ENCODE measurements around the gene CSNK1D.

CSNK1D gene

DNA sequence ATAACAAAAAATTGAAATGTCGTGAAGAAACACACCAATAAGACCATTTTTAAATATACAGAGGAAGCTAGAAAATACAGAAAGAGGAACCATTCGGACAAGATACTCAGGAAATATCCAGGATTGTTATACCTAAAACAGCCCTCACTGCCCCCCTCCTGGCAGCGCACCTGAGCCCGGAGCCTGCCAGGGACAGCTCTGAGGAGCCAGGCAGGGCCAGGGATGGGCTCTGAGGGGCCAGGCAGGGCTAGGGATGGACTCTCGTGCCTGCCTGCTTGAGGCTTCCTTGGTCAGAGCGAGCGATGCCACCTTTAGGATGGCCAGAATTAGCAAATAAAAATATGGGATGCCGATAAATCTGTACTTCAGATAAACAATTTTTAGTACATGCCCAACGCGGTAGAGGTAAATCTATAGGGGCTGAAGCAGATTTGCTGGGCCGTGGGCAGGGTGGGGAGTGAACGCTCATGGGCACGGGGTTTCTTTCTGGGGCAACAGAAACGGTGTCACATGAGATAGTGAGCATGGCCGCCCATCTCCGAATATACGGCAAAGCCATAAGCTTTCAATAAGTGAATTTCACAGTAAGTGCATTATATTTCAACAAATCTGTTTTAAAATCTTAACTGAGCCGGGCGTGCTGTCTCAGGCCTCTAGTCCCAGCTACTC, 18.2 kb upstream of the CSNK1D start:
- H3K4me3 ChIP-seq (ENCODE audit: low read depth, low read length), result peak overlapping the region; percentile 73
- TF ChIP-seq, protein P1, sequence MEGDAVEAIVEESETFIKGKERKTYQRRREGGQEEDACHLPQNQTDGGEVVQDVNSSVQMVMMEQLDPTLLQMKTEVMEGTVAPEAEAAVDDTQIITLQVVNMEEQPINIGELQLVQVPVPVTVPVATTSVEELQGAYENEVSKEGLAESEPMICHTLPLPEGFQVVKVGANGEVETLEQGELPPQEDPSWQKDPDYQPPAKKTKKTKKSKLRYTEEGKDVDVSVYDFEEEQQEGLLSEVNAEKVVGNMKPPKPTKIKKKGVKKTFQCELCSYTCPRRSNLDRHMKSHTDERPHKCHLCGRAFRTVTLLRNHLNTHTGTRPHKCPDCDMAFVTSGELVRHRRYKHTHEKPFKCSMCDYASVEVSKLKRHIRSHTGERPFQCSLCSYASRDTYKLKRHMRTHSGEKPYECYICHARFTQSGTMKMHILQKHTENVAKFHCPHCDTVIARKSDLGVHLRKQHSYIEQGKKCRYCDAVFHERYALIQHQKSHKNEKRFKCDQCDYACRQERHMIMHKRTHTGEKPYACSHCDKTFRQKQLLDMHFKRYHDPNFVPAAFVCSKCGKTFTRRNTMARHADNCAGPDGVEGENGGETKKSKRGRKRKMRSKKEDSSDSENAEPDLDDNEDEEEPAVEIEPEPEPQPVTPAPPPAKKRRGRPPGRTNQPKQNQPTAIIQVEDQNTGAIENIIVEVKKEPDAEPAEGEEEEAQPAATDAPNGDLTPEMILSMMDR (IDR thresholded peaks at IDR 0.05; ENCODE audit: low read depth, low read length, missing control alignments), result no peak
- DNase-seq (ENCODE audit: low read depth), result no peak

DNA sequence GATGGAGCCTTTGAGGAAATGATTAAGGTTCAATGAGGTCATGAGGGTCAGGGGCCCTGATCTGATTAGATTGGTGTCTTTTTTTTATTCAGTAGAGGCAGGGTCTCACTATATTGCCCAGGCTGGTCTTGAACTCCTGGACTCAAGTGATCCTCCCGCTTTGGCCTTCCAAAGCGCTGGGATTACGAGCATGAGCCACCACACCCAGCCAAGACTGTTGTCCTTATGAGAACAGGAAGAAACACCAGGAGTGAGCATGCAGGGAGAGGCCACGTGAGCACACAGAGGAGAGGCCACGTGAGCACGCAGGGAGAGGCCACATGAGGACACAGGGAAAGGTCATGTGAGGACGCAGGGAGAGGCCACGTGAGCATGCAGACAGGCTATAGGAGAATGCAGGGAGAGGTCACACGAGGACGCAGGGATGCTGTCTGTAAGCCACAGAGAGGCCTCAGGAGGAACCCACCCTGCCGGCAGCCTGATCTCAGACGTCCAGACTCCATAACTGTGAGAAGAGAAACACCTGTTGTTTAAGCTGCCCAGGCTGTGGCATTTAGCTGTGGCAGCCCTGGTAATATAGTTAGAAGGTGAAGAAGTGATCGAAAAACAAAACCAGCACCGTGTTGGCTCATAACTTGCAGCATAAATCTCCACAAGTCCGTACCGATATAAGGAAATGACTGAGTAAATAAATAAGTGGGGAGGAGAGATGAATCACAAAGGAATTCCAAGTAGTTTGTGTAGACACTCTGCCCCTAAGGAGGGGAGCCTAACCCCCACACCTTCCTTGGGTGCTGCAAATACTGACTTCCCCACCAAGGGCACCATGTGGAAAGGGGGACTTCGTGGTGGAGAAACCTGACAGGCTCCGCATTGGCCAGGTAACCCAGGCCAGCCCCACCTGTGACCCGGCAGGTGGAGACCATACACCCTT, 14.6 kb upstream of the CSNK1D start:
- H3K4me3 ChIP-seq (ENCODE audit: low read depth, low read length), result no peak overlapping the region
- TF ChIP-seq, protein P1 (IDR thresholded peaks at IDR 0.05; ENCODE audit: low read depth, low read length, missing control alignments), result no peak
- no peak for DNase-seq (ENCODE audit: low read depth)

DNA sequence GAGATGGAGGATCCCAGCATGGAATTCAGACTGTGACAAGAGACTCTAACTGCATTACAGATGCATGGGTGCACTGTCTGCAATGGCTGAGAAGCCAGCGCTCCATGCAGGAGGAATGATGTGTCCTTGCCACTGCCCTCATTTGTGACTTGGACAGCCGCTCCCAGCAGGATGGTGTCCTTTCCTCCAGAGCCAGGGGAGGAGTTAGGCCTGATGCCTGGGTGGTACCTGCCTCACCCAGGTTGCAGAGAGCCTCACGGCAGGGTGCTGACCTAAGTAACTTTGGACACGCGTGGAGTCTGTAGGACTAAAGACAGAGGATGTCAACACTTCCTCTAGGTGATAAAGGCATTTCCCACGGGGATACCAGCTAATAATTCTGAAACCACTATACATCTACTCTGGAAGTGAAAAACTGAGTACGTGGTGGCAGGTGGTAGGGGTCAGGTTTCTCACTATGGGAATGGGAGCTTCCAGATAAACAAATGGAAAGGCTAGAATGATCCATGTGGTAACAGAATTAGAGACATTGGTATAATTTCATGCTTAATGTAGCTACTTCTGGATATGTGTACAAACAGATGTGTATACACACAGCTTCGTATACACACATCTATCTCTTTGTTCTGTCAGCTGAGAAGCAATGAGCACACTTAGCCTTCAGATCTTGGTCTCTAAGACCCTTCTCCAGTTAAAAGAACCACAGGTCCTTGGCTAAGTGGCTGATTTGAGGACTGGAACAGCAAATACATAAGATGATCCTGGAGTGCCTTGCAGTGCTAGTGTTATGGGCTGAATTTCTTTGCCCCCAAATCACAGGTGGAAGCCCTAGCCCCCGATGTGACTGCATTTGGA, 13.7 kb upstream of the CSNK1D start:
- TF ChIP-seq, protein P1 (IDR thresholded peaks at IDR 0.05; ENCODE audit: low read depth, low read length, missing control alignments), result no peak
- no peak for DNase-seq (ENCODE audit: low read depth)
- no peak overlapping the region for H3K4me3 ChIP-seq (ENCODE audit: low read depth, low read length)

DNA sequence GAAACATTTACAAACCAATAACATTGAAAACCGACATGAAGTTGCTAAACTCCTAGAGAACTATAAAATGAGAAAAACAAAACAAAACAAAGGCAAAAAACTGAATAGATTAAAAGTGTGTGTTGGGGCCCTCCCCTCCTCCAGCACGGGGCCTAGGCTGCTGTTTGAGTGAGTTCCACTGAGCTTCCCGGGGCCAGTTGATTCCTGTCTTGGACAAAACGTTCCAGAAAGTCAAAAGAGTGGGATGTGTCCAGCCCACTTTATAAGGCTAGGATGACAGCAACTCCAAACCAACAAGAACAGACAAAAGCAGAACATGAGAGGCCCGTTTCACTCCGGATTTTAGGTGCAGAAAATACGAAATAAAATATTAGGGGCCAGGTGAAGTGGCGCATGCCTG, 11.6 kb upstream of the CSNK1D start:
- DNase-seq (ENCODE audit: low read depth), result no peak
- H3K4me3 ChIP-seq (ENCODE audit: low read depth, low read length), result no peak overlapping the region
- TF ChIP-seq, protein P1 (IDR thresholded peaks at IDR 0.05; ENCODE audit: low read depth, low read length, missing control alignments), result no peak

DNA sequence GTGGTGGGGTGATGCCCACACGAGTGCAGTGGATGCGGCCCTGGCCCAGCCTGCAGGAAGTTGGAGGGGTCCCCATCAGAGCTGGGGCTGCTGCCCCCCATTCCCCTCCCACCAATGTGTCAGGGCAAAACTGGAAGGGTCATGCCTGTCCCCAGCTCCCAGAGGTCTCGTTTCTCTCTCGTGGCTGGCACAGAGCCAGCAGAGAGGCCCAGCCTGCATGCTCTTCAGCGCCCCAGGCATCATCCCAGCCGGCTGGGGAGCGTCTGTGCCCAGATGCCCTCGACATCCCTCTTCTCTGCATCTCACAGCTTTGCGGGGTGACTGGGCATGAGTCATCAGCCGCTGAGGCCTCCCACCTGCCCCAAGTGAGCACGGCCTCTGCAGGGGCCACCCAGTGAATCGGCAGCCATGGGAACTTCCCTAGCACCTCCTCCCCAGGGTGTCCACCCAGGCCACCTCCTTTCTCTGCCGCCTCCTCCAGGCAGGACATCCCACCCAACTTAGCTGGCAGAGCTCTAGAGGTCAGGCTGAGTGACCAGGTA, 9.8 kb upstream of the CSNK1D start:
- TF ChIP-seq, protein P1 (IDR thresholded peaks at IDR 0.05; ENCODE audit: low read depth, low read length, missing control alignments), result no peak
- H3K4me3 ChIP-seq (ENCODE audit: low read depth, low read length), result no peak overlapping the region
- DNase-seq (ENCODE audit: low read depth), result no peak
